H9 (cell line): Measurements from ENCODE around the gene KMT2B. TPM values are rescaled to one million over a fixed set of nuclear protein-coding genes. Genes with fewer than 3 reads are reported as not detected.

ENCODE experiments used
- DNase-seq: peaks from one replicate; pipeline ENCODE4 v3.0.0-alpha.2; 2017
- H2AFZ ChIP-seq: one replicate; pipeline ENCODE4 v1.6.1; 2013; ENCODE audit warnings: mild to moderate bottlenecking, low read length, control low read depth, moderate library complexity
- H2AK5ac ChIP-seq: 2 replicates; pipeline ENCODE4 v1.6.1; 2013; ENCODE audit warnings: low read length, control low read depth, mixed read lengths; ENCODE audit not compliant: insufficient read length
- H2BK120ac ChIP-seq: one replicate; pipeline ENCODE4 v1.6.1; 2013; ENCODE audit warnings: low read depth, mild to moderate bottlenecking, low read length, control low read depth, inconsistent platforms; ENCODE audit not compliant: poor library complexity, severe bottlenecking
- H2BK12ac ChIP-seq: 2 replicates; pipeline ENCODE4 v1.6.1; 2013; ENCODE audit warnings: low read length, control low read depth, mixed read lengths, low read depth; ENCODE audit not compliant: insufficient read length
- H2BK15ac ChIP-seq: 2 replicates; pipeline ENCODE4 v1.6.1; 2013; ENCODE audit warnings: low read depth, low read length, control low read depth
- H2BK20ac ChIP-seq: one replicate; pipeline ENCODE4 v1.6.1; 2013; ENCODE audit warnings: low read depth, mild to moderate bottlenecking, low read length, control low read depth, inconsistent platforms; ENCODE audit not compliant: poor library complexity, severe bottlenecking
- H2BK5ac ChIP-seq: 2 replicates; pipeline ENCODE4 v1.6.1; 2013; ENCODE audit warnings: low read length, control low read depth, mixed read lengths; ENCODE audit not compliant: insufficient read length
- H3K14ac ChIP-seq: 2 replicates; pipeline ENCODE4 v1.6.1; 2013; ENCODE audit warnings: low read length, control low read depth; ENCODE audit not compliant: insufficient read depth
- H3K18ac ChIP-seq: 2 replicates; pipeline ENCODE4 v1.6.1; 2013; ENCODE audit warnings: low read depth, mild to moderate bottlenecking, mixed read lengths, low read length, control low read depth; ENCODE audit not compliant: insufficient read length
- H3K23ac ChIP-seq: 2 replicates; pipeline ENCODE4 v1.6.1; 2013; ENCODE audit warnings: low read length, control low read depth, mixed read lengths, low read depth; ENCODE audit not compliant: insufficient read length
- H3K23me2 ChIP-seq: 2 replicates; pipeline ENCODE4 v1.6.1; 2013; ENCODE audit warnings: low read depth, mild to moderate bottlenecking, mixed read lengths, low read length, control low read depth; ENCODE audit not compliant: insufficient read length, poor library complexity, severe bottlenecking
- H3K27ac ChIP-seq: 2 replicates; pipeline ENCODE4 v1.5.1; 2013; ENCODE audit warnings: low read length, control low read depth, mixed read lengths, low read depth; ENCODE audit not compliant: insufficient read length
- H3K27me3 ChIP-seq: 2 replicates; pipeline ENCODE4 v1.6.1; 2013; ENCODE audit warnings: low read length, control low read depth, inconsistent platforms; ENCODE audit not compliant: insufficient read depth
- H3K4ac ChIP-seq: 2 replicates; pipeline ENCODE4 v1.6.1; 2013; ENCODE audit warnings: low read depth, mild to moderate bottlenecking, control low read depth, inconsistent platforms, low read length, moderate library complexity
- H3K4me1 ChIP-seq: 2 replicates; pipeline ENCODE4 v1.6.1; 2013; ENCODE audit warnings: low read length, control low read depth, inconsistent platforms; ENCODE audit not compliant: insufficient read depth
- H3K4me2 ChIP-seq: 2 replicates; pipeline ENCODE4 v1.6.1; 2013; ENCODE audit warnings: low read length, control low read depth, mixed read lengths; ENCODE audit not compliant: insufficient read length, insufficient read depth
- H3K56ac ChIP-seq: 2 replicates; pipeline ENCODE4 v1.6.1; 2013; ENCODE audit warnings: low read depth, mild to moderate bottlenecking, mixed read lengths, low read length, control low read depth; ENCODE audit not compliant: insufficient read length
- H3K79me1 ChIP-seq: 2 replicates; pipeline ENCODE4 v1.6.1; 2013; ENCODE audit warnings: low read depth, mild to moderate bottlenecking, moderate library complexity, low read length, control low read depth, inconsistent platforms; ENCODE audit not compliant: insufficient read depth, poor library complexity, severe bottlenecking
- H3K79me2 ChIP-seq: 2 replicates; pipeline ENCODE4 v1.6.1; 2013; ENCODE audit warnings: low read length, control low read depth, inconsistent platforms; ENCODE audit not compliant: insufficient read depth
- H3K9ac ChIP-seq: 2 replicates; pipeline ENCODE4 v1.6.1; 2013; ENCODE audit warnings: low read length, control low read depth, mixed read lengths; ENCODE audit not compliant: insufficient read length; ENCODE audit errors: extremely low read depth
- H3K9me3 ChIP-seq: one replicate; pipeline ENCODE4 v1.6.1; 2013; ENCODE audit warnings: low read depth, low read length, inconsistent platforms; ENCODE audit not compliant: control insufficient read depth
- H3T11ph ChIP-seq: one replicate; pipeline ENCODE4 v1.6.1; 2013; ENCODE audit warnings: mild to moderate bottlenecking, low read length, control low read depth, inconsistent platforms
- H4K20me1 ChIP-seq: one replicate; pipeline ENCODE4 v1.6.1; 2013; ENCODE audit not compliant: control insufficient read depth, insufficient read length, insufficient read depth
- H4K5ac ChIP-seq: 2 replicates; pipeline ENCODE4 v1.6.1; 2013; ENCODE audit warnings: low read depth, mild to moderate bottlenecking, mixed read lengths, low read length, control low read depth; ENCODE audit not compliant: insufficient read length
- H4K8ac ChIP-seq: replicated peaks from 2 replicates; pipeline ENCODE4 v1.6.1; 2013; ENCODE audit warnings: low read length, control low read depth, mixed read lengths, low read depth; ENCODE audit not compliant: insufficient read length
- H4K91ac ChIP-seq: 2 replicates; pipeline ENCODE4 v1.6.1; 2013; ENCODE audit warnings: low read depth, mild to moderate bottlenecking, moderate library complexity, mixed read lengths, low read length, control low read depth; ENCODE audit not compliant: insufficient read length
- H3K27ac Mint-ChIP-seq, 3 experiments: 2 replicates in 2 of 3; 3 replicates in 1 of 3; pipeline ENCODE4 v1.8.0; 2020 to 2021; ENCODE audit warnings: mixed read lengths in 3 of 3, mild to moderate bottlenecking in 1 of 3, moderate library complexity in 1 of 3
- H3K27me3 Mint-ChIP-seq: 2 replicates; pipeline ENCODE4 v1.8.0; 2021; ENCODE audit warnings: low read depth, mild to moderate bottlenecking, moderate library complexity, mixed read lengths
- H3K36me3 Mint-ChIP-seq, 3 experiments: 2 replicates in 2 of 3; 3 replicates in 1 of 3; pipeline ENCODE4 v1.8.0; 2020 to 2021; ENCODE audit warnings: low read depth in 3 of 3, mixed read lengths in 3 of 3; ENCODE audit not compliant: insufficient read depth in 1 of 3
- H3K4me1 Mint-ChIP-seq, 2 experiments: 2 replicates each; pipeline ENCODE4 v1.8.0; 2020; ENCODE audit warnings: mixed read lengths in 2 of 2
- H3K4me3 Mint-ChIP-seq, 2 experiments: 2 replicates in 1 of 2; 3 replicates in 1 of 2; pipeline ENCODE4 v1.8.0; 2020 to 2021; ENCODE audit warnings: mild to moderate bottlenecking in 2 of 2, mixed read lengths in 2 of 2, moderate library complexity in 1 of 2
- H3K9me3 Mint-ChIP-seq, 2 experiments: 2 replicates in 1 of 2; 3 replicates in 1 of 2; pipeline ENCODE4 v1.8.0; 2020; ENCODE audit warnings: mild to moderate bottlenecking in 2 of 2, mixed read lengths in 2 of 2, moderate library complexity in 1 of 2
- WGBS: extraction: QIAGEN DNeasy Blood & Tissue Kit; methylation state at CpG from one replicate; pipeline ENCODE4 v1.1.7; 2013; ENCODE audit warnings: missing lambda C conversion rate, low lambda C conversion rate, mixed read lengths; ENCODE audit not compliant: insufficient read length; ENCODE audit errors: extremely low coverage; 5-methylcytosine and 5-hydroxymethylcytosine counted together
- total RNA-seq: library from RNA; stranded (reverse); gene quantifications from 2 replicates; pipeline ENCODE4 v1.2.1, GENCODE V29; 2021
- TF ChIP-seq, protein P1 (sequence below): fragments of 200-600 bp; sonication (generic); conservative IDR thresholded peaks from 3 replicates; pipeline ENCODE4 v1.8.0; 2021; ENCODE audit warnings: antibody characterized with exemption, mild to moderate bottlenecking

Gene KMT2B
- total RNA-seq, 1 experiment from 2014 or later, result 47.7 TPM

- Histone ChIP-seq H3K9ac (no peak overlapping the region), H4K5ac (no peak overlapping the region), H2BK15ac (no peak overlapping the region), H4K91ac (no peak overlapping the region), H2BK120ac (no peak overlapping the region), H2BK20ac (no peak overlapping the region), H3T11ph (no peak overlapping the region), H3K27ac (no peak overlapping the region), H3K4ac (no peak overlapping the region), H3K4me2 (no peak overlapping the region), H3K4me1 (no peaks in the 10 kb centered on the region), H4K8ac (no peak overlapping the region), H4K20me1 (no peaks in the 10 kb centered on the region), H3K79me2 (no peaks in the 10 kb centered on the region), H3K56ac (no peak overlapping the region), H2BK12ac (no peak overlapping the region), H2BK5ac (no peak overlapping the region), H3K23ac (no peak overlapping the region), H3K9me3 (no peaks in the 10 kb centered on the region), H3K79me1 (no peaks in the 10 kb centered on the region), H3K14ac (no peak overlapping the region), H3K27me3 (no peaks in the 10 kb centered on the region), H3K23me2 (no peaks in the 10 kb centered on the region), H2AK5ac (no peak overlapping the region), H2AFZ (no peak overlapping the region), H3K18ac (no peak overlapping the region)
- Mint-ChIP-seq H3K4me3 (no peak overlapping the region), H3K27ac (no peak overlapping the region; a peak in 1 of 7 replicates), H3K27me3 (no peaks in the 10 kb centered on the region), H3K9me3 (no peaks in the 10 kb centered on the region), H3K36me3 (peaks cover 55 to 80% (median 80%) of the 10 kb centered on the region in 3 experiments), H3K4me1 (no peaks in the 10 kb centered on the region)
- DNase-seq, result no peak
- TF ChIP-seq, protein P1, sequence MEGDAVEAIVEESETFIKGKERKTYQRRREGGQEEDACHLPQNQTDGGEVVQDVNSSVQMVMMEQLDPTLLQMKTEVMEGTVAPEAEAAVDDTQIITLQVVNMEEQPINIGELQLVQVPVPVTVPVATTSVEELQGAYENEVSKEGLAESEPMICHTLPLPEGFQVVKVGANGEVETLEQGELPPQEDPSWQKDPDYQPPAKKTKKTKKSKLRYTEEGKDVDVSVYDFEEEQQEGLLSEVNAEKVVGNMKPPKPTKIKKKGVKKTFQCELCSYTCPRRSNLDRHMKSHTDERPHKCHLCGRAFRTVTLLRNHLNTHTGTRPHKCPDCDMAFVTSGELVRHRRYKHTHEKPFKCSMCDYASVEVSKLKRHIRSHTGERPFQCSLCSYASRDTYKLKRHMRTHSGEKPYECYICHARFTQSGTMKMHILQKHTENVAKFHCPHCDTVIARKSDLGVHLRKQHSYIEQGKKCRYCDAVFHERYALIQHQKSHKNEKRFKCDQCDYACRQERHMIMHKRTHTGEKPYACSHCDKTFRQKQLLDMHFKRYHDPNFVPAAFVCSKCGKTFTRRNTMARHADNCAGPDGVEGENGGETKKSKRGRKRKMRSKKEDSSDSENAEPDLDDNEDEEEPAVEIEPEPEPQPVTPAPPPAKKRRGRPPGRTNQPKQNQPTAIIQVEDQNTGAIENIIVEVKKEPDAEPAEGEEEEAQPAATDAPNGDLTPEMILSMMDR, result no peak
- no CpG with 5 or more reads among the region's 18 CpGs for WGBS
These were observed 12.5 kb downstream of the KMT2B start for GRCh38 chr19:35730326-35730725.
